ENCODE data around the gene PDHX.

DNA sequence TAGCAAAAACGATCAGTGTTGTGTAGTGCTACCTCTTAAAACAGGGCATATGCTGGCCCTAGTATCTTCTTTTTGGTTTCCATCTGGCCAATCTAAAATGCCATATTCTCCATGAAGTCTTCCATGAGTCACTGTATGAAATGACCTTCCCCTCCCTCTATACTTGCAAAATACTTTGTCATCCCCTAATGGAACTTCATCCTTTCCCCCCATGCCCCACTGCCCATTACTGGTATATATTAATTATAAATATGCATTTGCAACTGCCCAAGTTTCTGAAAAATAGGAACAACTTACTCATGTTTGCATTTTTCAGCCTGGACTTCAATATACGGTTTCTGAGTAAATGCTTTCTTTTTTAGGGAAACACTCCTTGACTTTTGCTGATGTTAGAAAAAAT lies 4.7 kb upstream of the PDHX start:
- TF ChIP-seq, protein P1, sequence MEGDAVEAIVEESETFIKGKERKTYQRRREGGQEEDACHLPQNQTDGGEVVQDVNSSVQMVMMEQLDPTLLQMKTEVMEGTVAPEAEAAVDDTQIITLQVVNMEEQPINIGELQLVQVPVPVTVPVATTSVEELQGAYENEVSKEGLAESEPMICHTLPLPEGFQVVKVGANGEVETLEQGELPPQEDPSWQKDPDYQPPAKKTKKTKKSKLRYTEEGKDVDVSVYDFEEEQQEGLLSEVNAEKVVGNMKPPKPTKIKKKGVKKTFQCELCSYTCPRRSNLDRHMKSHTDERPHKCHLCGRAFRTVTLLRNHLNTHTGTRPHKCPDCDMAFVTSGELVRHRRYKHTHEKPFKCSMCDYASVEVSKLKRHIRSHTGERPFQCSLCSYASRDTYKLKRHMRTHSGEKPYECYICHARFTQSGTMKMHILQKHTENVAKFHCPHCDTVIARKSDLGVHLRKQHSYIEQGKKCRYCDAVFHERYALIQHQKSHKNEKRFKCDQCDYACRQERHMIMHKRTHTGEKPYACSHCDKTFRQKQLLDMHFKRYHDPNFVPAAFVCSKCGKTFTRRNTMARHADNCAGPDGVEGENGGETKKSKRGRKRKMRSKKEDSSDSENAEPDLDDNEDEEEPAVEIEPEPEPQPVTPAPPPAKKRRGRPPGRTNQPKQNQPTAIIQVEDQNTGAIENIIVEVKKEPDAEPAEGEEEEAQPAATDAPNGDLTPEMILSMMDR (IDR thresholded peaks at IDR 0.05), result no peak
- no peak for TF ChIP-seq POLR2A (IDR thresholded peaks at IDR 0.05)

Data from heart left ventricle (tissue), 13 donors.